ENCODE results near the gene UBALD2. TPM values are rescaled to one million over a fixed set of nuclear protein-coding genes. Genes with fewer than 3 reads are reported as not detected.
"Not testable (repeated sequence)": the region's sequence is repeated elsewhere in the genome, so short reads cannot be mapped to it uniquely, and the experiment has no call there.

Gene UBALD2
- total and polyA plus RNA-seq, 3 donors from 2014 or later = 13.6 to 48.7 (median 16.7) TPM

DNA sequence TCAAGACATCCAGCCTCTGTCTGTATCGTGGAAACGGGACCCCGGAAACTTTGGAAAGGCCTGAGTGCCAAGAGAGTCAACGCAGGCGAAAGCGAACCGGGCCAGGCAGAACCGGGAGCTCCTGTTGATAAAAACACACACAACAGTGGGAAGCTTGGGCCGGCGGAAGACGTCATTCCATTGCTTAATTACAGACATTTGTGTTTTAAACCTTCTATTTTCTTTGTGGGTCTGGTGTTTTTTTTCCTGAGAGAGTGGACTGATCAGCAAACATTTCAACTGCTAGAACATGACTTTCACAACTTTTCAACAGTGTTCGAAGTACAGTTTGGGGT lies 24.0 kb upstream of the UBALD2 start:
- intact Hi-C loops (cut with DNase I; ENCODE audit: low total_unique reads) = no loop called here
- no peaks in the 10 kb centered on the region for H3K9me3 ChIP-seq
- peak; percentile 63 for DNase-seq
- WGBS, 2 donors = 6% methylated on average over 12 of the region's 12 CpGs
- H3K27me3 ChIP-seq = no peaks in the 10 kb centered on the region
- peak overlapping the region; percentile 77 to 82 for H3K27ac ChIP-seq
- H3K4me1 ChIP-seq = no peaks in the 10 kb centered on the region
- H3K36me3 ChIP-seq (ENCODE audit: low read depth, missing control alignments) = no peaks in the 10 kb centered on the region
- TF ChIP-seq, protein P1, sequence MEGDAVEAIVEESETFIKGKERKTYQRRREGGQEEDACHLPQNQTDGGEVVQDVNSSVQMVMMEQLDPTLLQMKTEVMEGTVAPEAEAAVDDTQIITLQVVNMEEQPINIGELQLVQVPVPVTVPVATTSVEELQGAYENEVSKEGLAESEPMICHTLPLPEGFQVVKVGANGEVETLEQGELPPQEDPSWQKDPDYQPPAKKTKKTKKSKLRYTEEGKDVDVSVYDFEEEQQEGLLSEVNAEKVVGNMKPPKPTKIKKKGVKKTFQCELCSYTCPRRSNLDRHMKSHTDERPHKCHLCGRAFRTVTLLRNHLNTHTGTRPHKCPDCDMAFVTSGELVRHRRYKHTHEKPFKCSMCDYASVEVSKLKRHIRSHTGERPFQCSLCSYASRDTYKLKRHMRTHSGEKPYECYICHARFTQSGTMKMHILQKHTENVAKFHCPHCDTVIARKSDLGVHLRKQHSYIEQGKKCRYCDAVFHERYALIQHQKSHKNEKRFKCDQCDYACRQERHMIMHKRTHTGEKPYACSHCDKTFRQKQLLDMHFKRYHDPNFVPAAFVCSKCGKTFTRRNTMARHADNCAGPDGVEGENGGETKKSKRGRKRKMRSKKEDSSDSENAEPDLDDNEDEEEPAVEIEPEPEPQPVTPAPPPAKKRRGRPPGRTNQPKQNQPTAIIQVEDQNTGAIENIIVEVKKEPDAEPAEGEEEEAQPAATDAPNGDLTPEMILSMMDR (IDR thresholded peaks at IDR 0.05) = no peak
- no peak for TF ChIP-seq POLR2A (IDR thresholded peaks at IDR 0.05)
- peak overlapping the region; percentile 48 to 71 for H3K4me3 ChIP-seq

DNA sequence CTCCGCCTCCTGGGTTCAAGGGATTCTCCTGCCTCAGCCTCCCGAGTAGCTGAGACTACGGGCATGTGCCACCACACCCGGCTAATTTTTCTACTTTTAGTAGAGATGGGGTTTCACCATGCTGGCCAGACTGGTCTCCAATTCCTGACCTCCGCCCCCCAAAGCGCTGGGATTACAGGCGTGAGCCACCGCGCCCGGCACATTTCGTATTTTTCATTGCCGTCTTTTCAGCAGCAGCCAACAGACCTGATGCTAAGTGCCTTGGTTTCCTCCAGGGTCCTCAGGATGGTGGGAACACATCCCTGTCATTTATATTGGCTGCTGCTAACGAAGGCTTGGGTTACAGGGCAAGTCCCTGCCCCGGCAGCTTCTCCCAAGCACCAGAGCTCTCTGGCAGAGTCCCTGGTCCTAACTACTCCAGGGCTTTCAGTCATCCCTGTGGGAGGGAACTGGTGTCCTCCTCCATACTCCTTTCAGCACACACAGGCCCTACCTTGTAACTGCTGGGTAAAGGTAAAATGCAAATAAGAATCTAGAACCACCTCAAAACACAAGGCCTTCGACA lies 23.4 kb upstream of the UBALD2 start:
- no peaks in the 10 kb centered on the region for H3K4me1 ChIP-seq
- peak overlapping the region in 1 of 2 donors; percentile 82 for H3K27ac ChIP-seq
- H3K36me3 ChIP-seq (ENCODE audit: low read depth, missing control alignments) = no peaks in the 10 kb centered on the region
- no peaks in the 10 kb centered on the region for H3K27me3 ChIP-seq
- intact Hi-C loops (cut with DNase I; ENCODE audit: low total_unique reads) = no loop called here
- 72 to 79% methylated on average over 15 of the region's 15 CpGs for WGBS, 2 donors
- H3K9me3 ChIP-seq = no peaks in the 10 kb centered on the region
- no peak for DNase-seq
- no peak for TF ChIP-seq POLR2A (IDR thresholded peaks at IDR 0.05)
- TF ChIP-seq, protein P1 (IDR thresholded peaks at IDR 0.05) = no peak
- peak overlapping the region in 1 of 2 donors; percentile 71 for H3K4me3 ChIP-seq

DNA sequence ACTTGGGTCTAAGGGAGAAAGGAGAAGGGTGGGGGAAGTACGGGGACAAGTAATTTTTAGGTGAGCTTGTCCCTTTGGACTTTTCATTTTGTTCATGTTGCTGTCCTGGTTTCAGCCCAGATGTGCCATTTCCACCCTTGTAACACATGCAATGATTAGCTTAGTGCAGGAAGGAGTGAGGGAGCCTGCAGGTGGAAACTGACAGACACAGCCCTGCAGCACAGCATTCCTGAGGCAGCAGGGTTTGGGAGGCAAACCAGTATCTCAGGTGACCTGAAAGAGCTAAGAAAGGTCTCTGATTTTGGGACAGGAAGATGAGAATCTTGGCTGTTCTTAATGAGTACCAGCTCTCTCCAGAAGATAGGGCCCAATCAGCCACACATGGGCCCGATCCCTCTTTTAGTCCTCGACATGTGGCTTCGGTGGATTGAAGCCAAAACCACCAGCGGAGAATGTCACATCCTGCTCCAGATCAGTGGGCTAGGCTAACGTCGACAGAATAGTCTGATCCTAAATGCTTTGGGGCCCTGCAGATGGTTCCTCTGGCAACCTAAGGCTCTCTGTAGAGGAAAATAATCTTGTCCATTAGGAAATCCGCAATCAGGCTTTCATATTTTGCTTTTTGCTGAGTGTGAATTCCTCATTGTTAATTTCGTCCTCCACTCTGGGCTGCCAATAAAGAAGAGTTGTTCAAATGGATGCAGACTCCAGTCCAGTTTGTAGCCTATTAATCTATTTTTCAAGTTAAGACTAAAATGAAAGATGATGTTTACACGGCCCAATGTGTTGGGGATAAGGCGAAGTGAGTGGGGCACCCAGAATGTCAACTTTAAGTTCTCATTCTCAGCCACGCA lies 21.1 kb upstream of the UBALD2 start:
- Histone ChIP-seq H3K4me3 (no peak overlapping the region), H3K9me3 (no peaks in the 10 kb centered on the region), H3K27ac (no peak overlapping the region), H3K36me3 (ENCODE audit: low read depth, missing control alignments) (no peaks in the 10 kb centered on the region), H3K27me3 (no peaks in the 10 kb centered on the region), H3K4me1 (no peaks in the 10 kb centered on the region)
- no peak for TF ChIP-seq POLR2A (IDR thresholded peaks at IDR 0.05)
- TF ChIP-seq, protein P1 (IDR thresholded peaks at IDR 0.05) = no peak
- WGBS, 2 donors = 72 to 78% methylated on average over 12 of the region's 12 CpGs
- no peak for DNase-seq
- intact Hi-C loops (cut with DNase I; ENCODE audit: low total_unique reads) = no loop called here

DNA sequence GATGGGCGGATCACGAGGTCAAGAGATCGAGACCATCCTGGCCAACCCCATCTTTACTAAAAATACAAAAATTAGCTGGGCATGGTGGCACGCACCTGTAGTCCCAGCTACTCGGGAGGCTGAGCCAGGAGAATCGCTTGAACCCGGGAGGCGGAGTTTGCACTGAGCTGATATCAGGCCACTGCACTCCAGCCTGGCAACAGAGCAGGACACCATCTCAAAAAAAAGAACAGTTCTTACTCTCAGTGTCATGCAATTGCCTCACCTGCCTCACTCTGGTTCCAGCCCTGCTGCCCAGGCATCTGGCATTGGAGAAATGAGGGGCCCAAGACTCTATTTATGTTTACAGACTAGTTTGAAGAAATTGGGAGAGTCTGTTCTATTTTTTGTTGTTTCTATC lies 20.4 kb upstream of the UBALD2 start:
- H3K4me1 ChIP-seq; H3K36me3 ChIP-seq (ENCODE audit: low read depth, missing control alignments); intact Hi-C loops (cut with DNase I; ENCODE audit: low total_unique reads); H3K4me3 ChIP-seq; H3K27ac ChIP-seq; H3K27me3 ChIP-seq; DNase-seq; H3K9me3 ChIP-seq: not testable (repeated sequence)
- 89 to 99% methylated on average over 8 of the region's 8 CpGs for WGBS, 2 donors

DNA sequence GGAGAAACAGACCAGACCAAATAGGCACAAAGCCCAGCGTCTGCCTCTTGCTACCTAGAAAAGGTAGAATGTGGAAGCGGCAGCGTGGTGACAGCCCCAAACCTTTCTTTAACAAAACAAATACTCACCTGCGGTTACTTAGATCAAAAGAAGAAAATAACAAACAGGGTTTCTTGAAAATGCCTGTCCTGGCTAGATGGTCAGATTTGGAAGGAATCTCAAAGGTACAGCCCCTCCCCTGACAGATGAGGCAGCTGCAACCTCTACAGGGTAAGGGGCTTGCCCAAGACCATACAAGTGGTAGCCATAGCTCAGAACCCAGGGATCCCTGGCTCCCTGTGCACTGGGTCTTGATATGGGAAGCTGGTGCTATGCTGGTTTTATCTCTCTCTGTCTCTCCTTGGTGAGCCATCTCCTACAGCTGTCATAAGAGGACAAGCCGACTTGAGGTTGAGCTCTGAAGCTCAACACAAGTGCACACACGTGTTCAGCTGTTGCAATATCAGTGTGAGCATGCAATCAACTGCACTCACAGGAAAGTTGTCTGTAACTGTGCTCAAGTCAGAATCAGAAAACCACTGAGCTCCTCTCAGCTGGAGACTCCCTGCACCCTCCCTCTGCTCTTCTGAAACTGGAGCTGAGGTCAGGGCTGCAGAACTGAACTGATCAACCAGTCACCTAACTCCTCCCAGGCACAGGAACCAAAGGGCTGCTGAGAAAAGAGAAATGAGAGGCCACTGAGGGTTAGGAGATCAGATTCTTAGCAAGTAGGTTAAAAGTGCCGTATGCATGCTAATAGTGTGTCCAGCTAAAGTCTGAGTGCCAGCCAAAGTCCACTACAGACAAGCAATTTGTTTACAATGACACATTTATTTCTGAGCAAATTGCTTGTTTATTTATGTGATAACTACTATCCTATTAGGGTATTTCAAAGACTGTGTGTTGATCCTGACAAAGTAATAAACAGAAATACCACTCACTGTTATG lies 18.8 kb upstream of the UBALD2 start:
- no peak for DNase-seq
- H3K36me3 ChIP-seq (ENCODE audit: low read depth, missing control alignments) = no peaks in the 10 kb centered on the region
- H3K4me3 ChIP-seq = no peak overlapping the region
- TF ChIP-seq, protein P1 (IDR thresholded peaks at IDR 0.05) = no peak
- no peak for TF ChIP-seq POLR2A (IDR thresholded peaks at IDR 0.05)
- no peaks in the 10 kb centered on the region for H3K27me3 ChIP-seq
- 75 to 77% methylated on average over 7 of the region's 7 CpGs for WGBS, 2 donors
- no peak overlapping the region for H3K27ac ChIP-seq
- intact Hi-C loops (cut with DNase I; ENCODE audit: low total_unique reads) = no loop called here
- no peaks in the 10 kb centered on the region for H3K9me3 ChIP-seq
- H3K4me1 ChIP-seq = no peaks in the 10 kb centered on the region
